ENCODE results near the gene DDN.

GRCh38 chr12:49040364-49040855 lies 41.2 kb upstream of the DDN start:
- TF ChIP-seq CTCF (IDR thresholded peaks at IDR 0.05; ENCODE audit: low read length) (no peak), EZH2 (IDR thresholded peaks at IDR 0.05; ENCODE audit: borderline replicate concordance, low read length) (no peak)

Measured in OCI-LY1 (cell line).